HG03025 (cell line): Measurements from ENCODE around the gene MCFD2.

Experiments used
- ATAC-seq: cut with Tn5 transposase; IDR thresholded peaks from one replicate; pipeline ENCODE4 v1.9.1; 2021; ENCODE audit warnings: mild to moderate bottlenecking, moderate library complexity; ENCODE audit not compliant: unreplicated experiment, low FRiP score

Gene MCFD2

GRCh38 chr2:46939626-46940359 is 24.2 kb upstream of the MCFD2 start:
- ATAC-seq, result no peak

- no peak for ATAC-seq
Measured at GRCh38 chr2:46937471-46937901, 21.9 kb upstream of the MCFD2 start.

- ATAC-seq, result no peak
Measured at GRCh38 chr2:46936566-46936965, 21.0 kb upstream of the MCFD2 start.

- no peak for ATAC-seq
Measured at GRCh38 chr2:46935071-46935470, 19.5 kb upstream of the MCFD2 start.

- ATAC-seq, result no peak
Measured at GRCh38 chr2:46929612-46930011, 14.0 kb upstream of the MCFD2 start.

- no peak for ATAC-seq
Measured at GRCh38 chr2:46926863-46927262, 11.3 kb upstream of the MCFD2 start.

- ATAC-seq, result no peak
Measured at GRCh38 chr2:46925474-46926351, 10.1 kb upstream of the MCFD2 start.

GRCh38 chr2:46924608-46925007 is 9.0 kb upstream of the MCFD2 start:
- ATAC-seq, result no peak

- ATAC-seq, result no peak
Measured at GRCh38 chr2:46924038-46924437, 8.4 kb upstream of the MCFD2 start.

GRCh38 chr2:46923041-46923528 is 7.5 kb upstream of the MCFD2 start:
- ATAC-seq, result no peak

- ATAC-seq, result no peak
Measured at GRCh38 chr2:46922606-46923005, 7.0 kb upstream of the MCFD2 start.

- ATAC-seq, result no peak
Measured at GRCh38 chr2:46921676-46922448, 6.3 kb upstream of the MCFD2 start.

GRCh38 chr2:46917628-46918027 is 2.0 kb upstream of the MCFD2 start:
- ATAC-seq, result no peak

GRCh38 chr2:46915811-46916630 is 415 bp upstream of the MCFD2 start:
- peak; percentile 90 for ATAC-seq

GRCh38 chr2:46914578-46915230 is 902 bp downstream of the MCFD2 start:
- no peak for ATAC-seq

- ATAC-seq, result no peak
Measured at GRCh38 chr2:46913471-46914381, 1.9 kb downstream of the MCFD2 start.

- peak; percentile 79 for ATAC-seq
Measured at GRCh38 chr2:46909771-46910419, 5.7 kb downstream of the MCFD2 start.

GRCh38 chr2:46909150-46909549 is 6.5 kb downstream of the MCFD2 start:
- ATAC-seq, result no peak
